Neural progenitor cell (in vitro differentiated cells): ENCODE measurements around the gene KRTAP2-4.
"Not testable (repeated sequence)": the region's sequence is repeated elsewhere in the genome, so short reads cannot be mapped to it uniquely, and the experiment has no call there.

ENCODE experiments used
- CTCF ChIP-seq: fragments of 200-600 bp; sonication (generic); IDR thresholded peaks from 2 replicates; pipeline ENCODE4 v1.5.1; 2017; ENCODE audit warnings: antibody characterized with exemption, mild to moderate bottlenecking
- EZH2 ChIP-seq: fragments of 200-600 bp; sonication (generic); IDR thresholded peaks from 2 replicates; pipeline ENCODE4 v1.6.1; 2017; ENCODE audit warnings: antibody characterized with exemption, mild to moderate bottlenecking, moderate library complexity
- EZH2phosphoT487 ChIP-seq: fragments of 200-600 bp; sonication (generic); IDR thresholded peaks from 2 replicates; pipeline ENCODE4 v1.6.1; 2017; ENCODE audit warnings: antibody characterized with exemption

GRCh38 chr17:41084100-41084856, 18.6 kb upstream of the KRTAP2-4 start, which contains the start of gene KRTAP4-7:
- not testable (repeated sequence) for TF ChIP-seq EZH2phosphoT487, CTCF, EZH2
